Mesothelial cell of epicardium (in vitro differentiated cells): Measurements from ENCODE around the gene MRC2. TPM values are rescaled to one million over a fixed set of nuclear protein-coding genes. Genes with fewer than 3 reads are reported as not detected.

Experiments used
- DNase-seq, 2 experiments: peaks; one replicate each; pipeline ENCODE4 v3.0.0; 2021; ENCODE audit warnings: low spot score in 2 of 2; ENCODE audit not compliant: unreplicated experiment in 2 of 2
- H3K27ac Mint-ChIP-seq: 2 replicates; pipeline ENCODE4 v1.8.0; 2021; ENCODE audit warnings: mixed read lengths
- H3K27me3 Mint-ChIP-seq: 2 replicates; pipeline ENCODE4 v1.8.0; 2021; ENCODE audit warnings: low read depth, mixed read lengths
- H3K36me3 Mint-ChIP-seq: 2 replicates; pipeline ENCODE4 v1.8.0; 2021; ENCODE audit warnings: mixed read lengths
- H3K4me1 Mint-ChIP-seq: 2 replicates; pipeline ENCODE4 v1.8.0; 2021; ENCODE audit warnings: mixed read lengths
- H3K4me3 Mint-ChIP-seq: 2 replicates; pipeline ENCODE4 v1.8.0; 2021; ENCODE audit warnings: mild to moderate bottlenecking, moderate library complexity, mixed read lengths
- H3K9me3 Mint-ChIP-seq: 2 replicates; pipeline ENCODE4 v1.8.0; 2021; ENCODE audit warnings: mixed read lengths
- CTCF ChIP-seq: fragments of 200-600 bp; sonication (generic); IDR thresholded peaks from one replicate; pipeline ENCODE4 v1.5.0; 2021; ENCODE audit warnings: antibody characterized with exemption; ENCODE audit not compliant: unreplicated experiment
- total RNA-seq: library from RNA; stranded (reverse); gene quantifications from 3 replicates; pipeline ENCODE4 v1.2.1, GENCODE V29; 2021

MRC2 gene
- total RNA-seq, 1 donor from 2014 or later, result 120 TPM

GRCh38 chr17:62674363-62674739 is 46.9 kb downstream of the MRC2 start:
- no peak for DNase-seq
- TF ChIP-seq CTCF, result no peak
- no peaks in the 10 kb centered on the region for H3K27me3 Mint-ChIP-seq
- no peak overlapping the region for H3K27ac Mint-ChIP-seq
- H3K9me3 Mint-ChIP-seq, result no peaks in the 10 kb centered on the region
- no peak overlapping the region for H3K4me3 Mint-ChIP-seq
- H3K36me3 Mint-ChIP-seq, result peaks cover 6% of the 10 kb centered on the region
- peaks cover 16% of the 10 kb centered on the region for H3K4me1 Mint-ChIP-seq

- TF ChIP-seq CTCF, result no peak
- peaks cover 16% of the 10 kb centered on the region for H3K4me1 Mint-ChIP-seq
- H3K27ac Mint-ChIP-seq, result no peak overlapping the region
- peaks cover 6% of the 10 kb centered on the region for H3K36me3 Mint-ChIP-seq
- no peaks in the 10 kb centered on the region for H3K27me3 Mint-ChIP-seq
- no peak overlapping the region for H3K4me3 Mint-ChIP-seq
- no peak for DNase-seq
- H3K9me3 Mint-ChIP-seq, result no peaks in the 10 kb centered on the region
These were observed 47.4 kb downstream of the MRC2 start for GRCh38 chr17:62674841-62675240.

- H3K27ac Mint-ChIP-seq, result no peak overlapping the region
- DNase-seq, result no peak
- H3K4me3 Mint-ChIP-seq, result no peak overlapping the region
- H3K27me3 Mint-ChIP-seq, result no peaks in the 10 kb centered on the region
- TF ChIP-seq CTCF, result no peak
- H3K4me1 Mint-ChIP-seq, result peaks cover 16% of the 10 kb centered on the region
- no peaks in the 10 kb centered on the region for H3K9me3 Mint-ChIP-seq
- H3K36me3 Mint-ChIP-seq, result peaks cover 6% of the 10 kb centered on the region
These were observed 47.8 kb downstream of the MRC2 start for GRCh38 chr17:62675260-62675659.

GRCh38 chr17:62675701-62676100 is 48.2 kb downstream of the MRC2 start:
- Mint-ChIP-seq H3K27me3 (no peaks in the 10 kb centered on the region), H3K4me3 (no peak overlapping the region), H3K36me3 (peaks cover 6% of the 10 kb centered on the region), H3K4me1 (peaks cover 16% of the 10 kb centered on the region), H3K27ac (no peak overlapping the region), H3K9me3 (no peaks in the 10 kb centered on the region)
- TF ChIP-seq CTCF, result no peak
- no peak for DNase-seq

GRCh38 chr17:62676231-62676943 is 48.9 kb downstream of the MRC2 start:
- Mint-ChIP-seq H3K9me3 (no peaks in the 10 kb centered on the region), H3K36me3 (peaks cover 6% of the 10 kb centered on the region), H3K27me3 (no peaks in the 10 kb centered on the region), H3K4me1 (peaks cover 14% of the 10 kb centered on the region), H3K4me3 (no peak overlapping the region), H3K27ac (no peak overlapping the region)
- DNase-seq, result no peak
- TF ChIP-seq CTCF, result no peak
